ENCODE data around the gene TP73. TPM values are rescaled to one million over a fixed set of nuclear protein-coding genes. Genes with fewer than 3 reads are reported as not detected.

Gene TP73
- total RNA-seq, 2 donors from 2014 or later: 1.5 to 5.7 TPM

GRCh38 chr1:3633344-3634058 lies 18.8 kb upstream of the TP73 start:
- H3K27ac Mint-ChIP-seq: no peak overlapping the region
- H3K9me3 Mint-ChIP-seq: no peaks in the 10 kb centered on the region
- no peak overlapping the region for H3K4me3 Mint-ChIP-seq
- peaks cover 10% of the 10 kb centered on the region for H3K36me3 Mint-ChIP-seq
- DNase-seq (ENCODE audit: low spot score) (no peak), ATAC-seq (no peak)
- H3K4me1 Mint-ChIP-seq (ENCODE audit: low read depth in 2 of 2): peaks cover 0 to 3% of the 10 kb centered on the region in 2 donors
- no peaks in the 10 kb centered on the region for H3K27me3 Mint-ChIP-seq

GRCh38 chr1:3634059-3634800 lies 18.1 kb upstream of the TP73 start:
- Mint-ChIP-seq H3K36me3 (peaks cover 10% of the 10 kb centered on the region), H3K27ac (no peak overlapping the region), H3K9me3 (no peaks in the 10 kb centered on the region), H3K27me3 (no peaks in the 10 kb centered on the region), H3K4me3 (no peak overlapping the region), H3K4me1 (ENCODE audit: low read depth in 2 of 2) (peaks cover 0 to 3% of the 10 kb centered on the region in 2 donors)
- DNase-seq (ENCODE audit: low spot score) (no peak), ATAC-seq (no peak)

DNA sequence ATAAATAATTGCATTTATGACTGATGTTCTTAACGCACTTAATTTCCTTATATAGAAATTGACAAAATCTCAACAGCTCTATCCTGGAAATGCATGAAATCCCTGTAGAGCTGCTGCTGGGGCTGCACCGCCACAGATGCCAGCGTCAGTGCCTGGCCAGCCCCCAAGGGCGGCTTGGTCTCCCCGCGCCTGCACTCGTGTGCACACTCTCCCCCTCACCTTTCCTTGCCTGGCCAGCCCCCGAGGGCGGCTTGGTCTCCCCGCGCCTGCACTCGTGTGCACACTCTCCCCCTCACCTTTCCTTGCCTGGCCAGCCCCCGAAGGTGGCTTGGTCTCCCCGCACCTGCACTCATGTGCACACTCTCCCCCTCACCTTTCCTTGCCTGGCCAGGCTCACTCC lies 16.2 kb upstream of the TP73 start:
- DNase-seq (ENCODE audit: low spot score) (no peak), ATAC-seq (no peak)
- no peak overlapping the region for H3K4me3 Mint-ChIP-seq
- no peaks in the 10 kb centered on the region for H3K9me3 Mint-ChIP-seq
- no peak overlapping the region for H3K27ac Mint-ChIP-seq
- peaks cover 0 to 3% of the 10 kb centered on the region in 2 donors for H3K4me1 Mint-ChIP-seq (ENCODE audit: low read depth in 2 of 2)
- no peaks in the 10 kb centered on the region for H3K27me3 Mint-ChIP-seq
- H3K36me3 Mint-ChIP-seq: peaks cover 10% of the 10 kb centered on the region

- no peak overlapping the region for H3K4me3 Mint-ChIP-seq
- H3K27me3 Mint-ChIP-seq: no peaks in the 10 kb centered on the region
- H3K9me3 Mint-ChIP-seq: no peaks in the 10 kb centered on the region
- H3K4me1 Mint-ChIP-seq (ENCODE audit: low read depth in 2 of 2): peaks cover 0 to 3% of the 10 kb centered on the region in 2 donors
- no peak for ATAC-seq
- H3K27ac Mint-ChIP-seq: no peak overlapping the region
- peak; percentile 18 for DNase-seq (ENCODE audit: low spot score)
- peaks cover 10% of the 10 kb centered on the region for H3K36me3 Mint-ChIP-seq
Measured at GRCh38 chr1:3636531-3636930, 15.8 kb upstream of the TP73 start.

GRCh38 chr1:3638027-3638426 lies 14.3 kb upstream of the TP73 start:
- Mint-ChIP-seq H3K36me3 (peaks cover 10% of the 10 kb centered on the region), H3K27ac (no peak overlapping the region), H3K9me3 (no peaks in the 10 kb centered on the region), H3K4me3 (no peak overlapping the region), H3K27me3 (no peaks in the 10 kb centered on the region), H3K4me1 (ENCODE audit: low read depth in 2 of 2) (peaks cover 0 to 6% of the 10 kb centered on the region in 2 donors)
- ATAC-seq (no peak), DNase-seq (ENCODE audit: low spot score) (peak; percentile 25)

- ATAC-seq: no peak
- Mint-ChIP-seq H3K36me3 (peaks cover 10% of the 10 kb centered on the region), H3K9me3 (no peaks in the 10 kb centered on the region), H3K27me3 (no peaks in the 10 kb centered on the region), H3K4me3 (no peak overlapping the region), H3K4me1 (ENCODE audit: low read depth in 2 of 2) (peaks cover 0 to 6% of the 10 kb centered on the region in 2 donors), H3K27ac (no peak overlapping the region)
- DNase-seq (ENCODE audit: low spot score): peak; percentile 28
Measured at GRCh38 chr1:3638676-3639075, 13.6 kb upstream of the TP73 start.

DNA sequence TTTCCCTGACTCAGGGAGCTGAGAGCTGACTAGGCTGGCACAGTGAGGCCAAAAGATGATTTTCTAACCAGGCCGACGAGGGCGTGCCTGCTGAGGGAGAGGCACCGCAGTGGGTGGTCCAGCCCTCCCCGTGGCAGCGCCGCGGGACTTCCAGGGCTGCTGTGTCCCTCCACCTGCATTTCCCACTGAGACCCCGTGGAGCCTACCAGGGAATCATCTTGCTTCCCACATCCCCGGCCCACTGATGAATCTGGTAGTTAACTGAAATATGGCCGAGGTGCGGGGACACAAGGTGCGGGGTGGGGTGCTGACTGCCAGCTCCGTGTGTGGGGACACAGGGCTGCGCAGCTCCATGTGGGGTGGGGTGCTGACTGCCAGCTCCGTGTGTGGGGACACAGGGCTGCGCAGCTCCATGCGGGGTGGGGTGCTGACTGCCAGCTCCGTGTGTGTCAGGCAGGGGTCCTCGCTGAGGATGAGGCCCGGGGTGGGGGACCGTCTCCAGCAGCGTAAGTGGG lies 12.9 kb upstream of the TP73 start:
- Mint-ChIP-seq H3K27me3 (no peaks in the 10 kb centered on the region), H3K27ac (no peak overlapping the region), H3K36me3 (peaks cover 10% of the 10 kb centered on the region), H3K4me1 (ENCODE audit: low read depth in 2 of 2) (peaks cover 0 to 6% of the 10 kb centered on the region in 2 donors), H3K9me3 (no peaks in the 10 kb centered on the region), H3K4me3 (no peak overlapping the region)
- DNase-seq (ENCODE audit: low spot score) (peak; percentile 56), ATAC-seq (peak in 1 of 2 donors; percentile 11)

DNA sequence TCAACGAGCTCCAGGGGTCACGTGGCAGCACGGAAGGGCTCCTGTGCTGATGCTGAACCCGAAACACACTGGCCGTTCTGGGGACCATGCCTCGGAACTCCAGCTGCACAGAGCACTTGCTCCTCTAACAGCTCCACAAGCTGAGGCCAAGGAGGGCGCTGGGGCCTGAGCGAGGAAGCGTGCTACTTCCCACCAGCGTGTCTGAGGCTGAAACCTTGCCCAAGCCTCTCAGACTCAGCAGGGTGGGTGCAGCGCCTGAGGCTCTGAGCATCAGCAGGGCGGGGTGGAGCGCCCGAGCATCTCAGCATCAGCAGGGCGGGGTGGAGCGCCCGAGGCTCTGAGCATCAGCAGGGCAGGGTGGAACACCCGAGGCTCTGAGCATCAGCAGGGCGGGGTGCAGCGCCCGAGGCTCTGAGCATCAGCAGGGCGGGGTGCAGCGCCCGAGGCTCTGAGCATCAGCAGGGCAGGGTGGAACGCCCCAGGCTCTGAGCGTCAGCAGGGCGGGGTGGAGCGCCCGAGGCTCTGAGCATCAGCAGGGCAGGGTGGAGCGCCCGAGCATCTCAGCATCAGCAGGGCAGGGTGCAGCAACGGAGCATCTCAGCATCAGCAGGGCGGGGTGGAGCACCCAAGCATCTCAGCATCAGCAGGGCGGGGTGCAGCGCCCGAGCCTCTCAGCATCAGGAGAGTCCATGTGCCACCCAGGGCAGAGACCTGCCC lies 12.0 kb upstream of the TP73 start:
- H3K27me3 Mint-ChIP-seq: no peaks in the 10 kb centered on the region
- peaks cover 10% of the 10 kb centered on the region for H3K36me3 Mint-ChIP-seq
- ATAC-seq (no peak), DNase-seq (ENCODE audit: low spot score) (peak; percentile 28)
- H3K27ac Mint-ChIP-seq: no peak overlapping the region
- no peaks in the 10 kb centered on the region for H3K9me3 Mint-ChIP-seq
- no peak overlapping the region for H3K4me3 Mint-ChIP-seq
- peaks cover 0 to 6% of the 10 kb centered on the region in 2 donors for H3K4me1 Mint-ChIP-seq (ENCODE audit: low read depth in 2 of 2)

DNA sequence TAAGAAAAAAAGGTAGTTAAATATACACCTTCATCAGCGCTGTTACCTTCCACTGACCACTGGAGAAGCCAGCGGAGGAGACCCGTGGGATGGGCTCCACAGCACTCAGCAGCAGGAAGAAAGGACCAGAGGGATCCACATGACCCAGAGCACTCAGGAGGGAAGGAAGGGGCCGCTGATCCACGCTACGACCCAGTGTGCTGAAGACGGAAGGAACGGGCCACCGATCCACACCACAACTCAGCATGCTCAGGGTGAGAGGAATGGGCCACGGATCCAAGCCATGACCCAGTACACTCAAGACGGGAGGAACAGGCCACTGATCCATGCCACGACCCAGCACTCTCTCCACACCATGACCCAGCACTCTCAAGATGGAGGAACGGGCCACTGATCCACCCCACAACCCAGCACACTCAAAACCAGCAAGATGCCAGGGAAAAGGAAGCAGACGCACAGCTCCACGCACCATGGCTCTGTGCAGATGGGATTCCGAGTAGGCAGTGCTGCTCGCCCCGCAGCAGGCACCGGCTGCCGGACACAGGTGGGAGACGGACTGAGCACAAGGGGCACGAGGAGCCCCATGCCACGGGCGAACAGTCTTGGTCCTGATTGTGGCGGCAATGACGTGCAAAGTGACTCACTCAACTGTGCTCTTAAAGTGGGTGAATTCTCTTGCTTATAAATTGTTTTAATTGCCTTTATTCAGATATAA lies 11.1 kb upstream of the TP73 start:
- Mint-ChIP-seq H3K27ac (no peak overlapping the region), H3K27me3 (no peaks in the 10 kb centered on the region), H3K4me3 (no peak overlapping the region), H3K36me3 (peaks cover 9% of the 10 kb centered on the region), H3K4me1 (ENCODE audit: low read depth in 2 of 2) (peaks cover 0 to 6% of the 10 kb centered on the region in 2 donors), H3K9me3 (no peaks in the 10 kb centered on the region)
- DNase-seq (ENCODE audit: low spot score): peak; percentile 35
- ATAC-seq: no peak

GRCh38 chr1:3641816-3642215 lies 10.5 kb upstream of the TP73 start:
- no peak overlapping the region for H3K27ac Mint-ChIP-seq
- DNase-seq (ENCODE audit: low spot score): no peak
- H3K4me3 Mint-ChIP-seq: no peak overlapping the region
- peaks cover 3% of the 10 kb centered on the region for H3K36me3 Mint-ChIP-seq
- H3K9me3 Mint-ChIP-seq: no peaks in the 10 kb centered on the region
- H3K27me3 Mint-ChIP-seq: no peaks in the 10 kb centered on the region
- H3K4me1 Mint-ChIP-seq (ENCODE audit: low read depth in 2 of 2): peaks cover 0 to 3% of the 10 kb centered on the region in 2 donors
- ATAC-seq: no peak

DNA sequence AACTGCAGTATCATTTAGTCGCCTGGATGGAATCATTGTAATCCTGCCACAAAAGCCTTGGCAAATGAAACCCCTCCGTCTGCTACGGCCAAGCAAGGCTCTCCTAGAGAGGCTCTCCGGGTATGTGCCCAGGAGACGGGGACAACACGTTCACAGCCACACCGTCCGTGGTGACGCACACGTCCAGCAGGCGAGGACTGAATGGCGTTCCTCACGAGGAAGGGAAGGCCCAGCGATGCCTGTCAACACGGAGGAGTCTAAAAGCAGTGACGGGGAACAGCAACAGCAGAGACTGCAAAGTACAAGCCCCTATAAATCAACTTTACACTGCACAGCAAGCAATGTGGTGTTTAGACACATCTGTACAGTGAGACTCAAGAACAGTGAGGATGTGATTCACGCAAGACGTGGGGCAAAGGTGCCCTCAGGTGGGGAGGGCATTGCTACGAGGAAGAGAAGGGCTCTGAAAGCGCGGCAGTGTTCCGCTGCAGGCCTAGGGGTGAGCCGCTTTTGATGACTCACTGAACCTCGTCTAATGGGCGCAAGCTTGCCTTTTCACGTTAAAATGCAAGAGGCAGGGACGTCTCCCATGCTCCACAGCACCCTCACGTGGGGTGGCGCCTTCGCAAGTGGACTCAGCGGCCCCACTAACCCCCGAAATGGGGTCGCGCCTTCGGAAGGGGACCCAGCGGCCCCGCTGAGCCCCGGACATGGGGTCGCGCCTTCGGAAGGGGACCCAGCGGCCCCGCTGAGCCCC lies 9.2 kb upstream of the TP73 start:
- Mint-ChIP-seq H3K27me3 (no peaks in the 10 kb centered on the region), H3K4me1 (ENCODE audit: low read depth in 2 of 2) (peaks cover 5 to 6% of the 10 kb centered on the region in 2 donors), H3K9me3 (no peaks in the 10 kb centered on the region), H3K4me3 (no peak overlapping the region), H3K27ac (no peak overlapping the region), H3K36me3 (no peaks in the 10 kb centered on the region)
- ATAC-seq: no peak
- DNase-seq (ENCODE audit: low spot score): no peak

- H3K9me3 Mint-ChIP-seq: no peaks in the 10 kb centered on the region
- peaks cover 12% of the 10 kb centered on the region in 2 donors for H3K4me1 Mint-ChIP-seq (ENCODE audit: low read depth in 2 of 2)
- no peaks in the 10 kb centered on the region for H3K27me3 Mint-ChIP-seq
- no peak for ATAC-seq
- H3K27ac Mint-ChIP-seq: no peak overlapping the region
- no peak for DNase-seq (ENCODE audit: low spot score)
- no peaks in the 10 kb centered on the region for H3K36me3 Mint-ChIP-seq
- no peak overlapping the region for H3K4me3 Mint-ChIP-seq
Measured at GRCh38 chr1:3644273-3644672, 8.0 kb upstream of the TP73 start.

- H3K4me3 Mint-ChIP-seq: no peak overlapping the region
- H3K4me1 Mint-ChIP-seq (ENCODE audit: low read depth in 2 of 2): peaks cover 12% of the 10 kb centered on the region in 2 donors
- no peaks in the 10 kb centered on the region for H3K9me3 Mint-ChIP-seq
- no peaks in the 10 kb centered on the region for H3K36me3 Mint-ChIP-seq
- H3K27ac Mint-ChIP-seq: no peak overlapping the region
- ATAC-seq (no peak), DNase-seq (ENCODE audit: low spot score) (peak; percentile 31)
- H3K27me3 Mint-ChIP-seq: no peaks in the 10 kb centered on the region
Measured at GRCh38 chr1:3645247-3645646, 7.1 kb upstream of the TP73 start.
